Muscle of back (tissue), 11 donors: Measurements from ENCODE around the gene ZNF677. TPM values are rescaled to one million over a fixed set of nuclear protein-coding genes. Genes with fewer than 3 reads are reported as not detected.
"Not testable (repeated sequence)": the region's sequence is repeated elsewhere in the genome, so short reads cannot be mapped to it uniquely, and the experiment has no call there.

Source experiments
- DNase-seq, 3 donors: peaks; one replicate each; pipeline versions ENCODE4 v3.0.0 to v3.0.0-alpha.2; 2013
- polyA plus RNA-seq, 10 donors: library from polyadenylated mRNA; unstranded; fragments of 120-200 nt; gene quantifications; one replicate each; pipeline ENCODE4 v1.2.1, GENCODE V29; 2013; ENCODE audit not compliant: insufficient read length in 10 of 10

Gene ZNF677
- polyA plus RNA-seq, 10 donors = 19.7 to 36.8 (median 27.3) TPM

DNA sequence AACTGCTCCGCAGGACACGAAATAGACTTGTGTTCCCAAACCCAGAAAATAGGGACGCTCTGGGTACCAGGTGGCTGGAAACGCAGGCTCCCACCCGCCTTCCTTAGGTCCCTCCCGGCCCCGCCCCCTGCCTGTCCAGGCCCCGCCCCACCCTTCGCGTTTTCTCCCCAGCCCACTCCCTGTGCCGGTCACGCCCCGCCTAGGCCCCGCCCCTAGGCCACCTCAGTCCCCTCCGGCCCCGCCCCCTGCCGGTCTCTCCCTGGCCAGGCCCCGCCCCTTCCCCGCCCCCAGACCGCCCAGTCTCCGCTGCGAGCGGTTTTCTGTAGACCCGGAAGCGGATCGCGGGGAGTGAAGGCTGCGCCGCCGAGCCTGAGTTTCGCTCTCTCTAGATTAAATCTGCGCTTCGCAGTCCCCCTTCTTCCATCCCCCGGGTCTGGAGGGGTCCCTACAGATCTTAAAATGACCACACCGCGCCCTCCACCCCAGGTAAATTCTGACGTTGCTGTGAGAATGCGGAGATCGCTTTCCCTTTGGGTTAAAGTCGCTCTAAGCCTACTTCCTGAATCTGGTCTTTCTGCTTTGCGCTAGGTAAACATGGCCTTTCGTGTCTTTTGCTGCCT, 57.8 kb downstream of the ZNF677 start:
- peak; percentile 92 to 97 (median 96) for DNase-seq

DNA sequence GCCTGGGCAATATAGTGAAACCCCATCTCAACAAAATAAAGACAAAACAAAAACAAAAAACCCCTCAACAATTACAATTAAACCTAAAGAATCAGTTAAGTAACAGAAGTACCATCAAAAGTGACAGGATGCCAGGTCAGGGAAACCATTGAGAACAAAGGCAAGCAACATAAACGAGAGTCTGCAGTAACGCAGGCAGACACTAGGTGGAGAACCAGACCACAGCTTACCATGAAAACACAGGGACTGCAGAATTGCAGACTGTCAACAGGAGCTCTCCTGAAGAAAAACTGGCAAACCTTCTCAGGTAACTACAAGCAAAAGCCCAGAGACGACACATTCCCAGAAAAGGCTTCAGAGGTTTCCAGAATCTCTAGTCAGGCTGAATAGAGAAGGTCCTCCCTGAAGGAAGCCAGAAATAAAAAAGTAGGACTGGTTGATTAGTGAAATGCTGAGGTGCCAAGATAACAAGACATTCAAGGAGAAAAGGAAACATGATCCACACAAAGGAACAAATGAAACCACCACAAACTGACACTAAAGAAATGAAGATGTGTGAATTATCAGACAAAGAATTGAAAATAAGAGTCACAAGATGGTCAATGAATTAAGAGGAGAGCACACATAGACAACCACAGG, 59.3 kb downstream of the ZNF677 start:
- DNase-seq = peak; percentile 79 to 90 (median 86)

DNA sequence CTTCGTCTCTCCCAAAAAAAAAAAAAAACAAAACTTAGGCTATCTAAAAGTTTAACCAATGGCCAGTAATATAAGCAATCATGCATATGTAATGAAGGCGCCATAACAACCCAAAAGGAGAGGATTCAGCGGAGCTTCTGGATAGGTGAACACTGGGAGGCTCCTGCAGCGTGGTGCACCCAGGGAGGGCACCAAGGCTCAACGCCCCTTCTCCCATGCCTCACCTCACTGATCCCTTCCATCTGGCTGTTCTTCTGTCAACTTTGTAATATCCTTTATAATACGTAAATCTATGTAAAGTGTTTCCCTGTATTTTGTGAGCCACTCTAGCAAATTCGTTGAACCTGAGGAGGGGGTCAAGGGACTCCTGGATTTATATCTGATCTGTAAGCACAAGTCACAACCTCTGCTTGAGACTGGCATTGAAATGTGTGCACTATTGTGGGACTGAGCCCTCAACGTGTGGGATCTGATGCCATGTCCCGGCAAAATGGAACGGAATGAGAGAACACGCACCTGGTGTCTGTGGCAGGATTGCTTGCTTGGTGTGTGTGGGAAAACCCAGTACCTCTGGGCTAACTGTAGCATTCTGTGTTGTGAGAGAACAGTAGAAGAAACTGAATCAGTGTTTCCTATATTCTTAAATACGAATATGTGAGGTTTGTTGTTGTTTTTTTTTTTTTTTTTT, 61.0 kb downstream of the ZNF677 start:
- no peak for DNase-seq

DNA sequence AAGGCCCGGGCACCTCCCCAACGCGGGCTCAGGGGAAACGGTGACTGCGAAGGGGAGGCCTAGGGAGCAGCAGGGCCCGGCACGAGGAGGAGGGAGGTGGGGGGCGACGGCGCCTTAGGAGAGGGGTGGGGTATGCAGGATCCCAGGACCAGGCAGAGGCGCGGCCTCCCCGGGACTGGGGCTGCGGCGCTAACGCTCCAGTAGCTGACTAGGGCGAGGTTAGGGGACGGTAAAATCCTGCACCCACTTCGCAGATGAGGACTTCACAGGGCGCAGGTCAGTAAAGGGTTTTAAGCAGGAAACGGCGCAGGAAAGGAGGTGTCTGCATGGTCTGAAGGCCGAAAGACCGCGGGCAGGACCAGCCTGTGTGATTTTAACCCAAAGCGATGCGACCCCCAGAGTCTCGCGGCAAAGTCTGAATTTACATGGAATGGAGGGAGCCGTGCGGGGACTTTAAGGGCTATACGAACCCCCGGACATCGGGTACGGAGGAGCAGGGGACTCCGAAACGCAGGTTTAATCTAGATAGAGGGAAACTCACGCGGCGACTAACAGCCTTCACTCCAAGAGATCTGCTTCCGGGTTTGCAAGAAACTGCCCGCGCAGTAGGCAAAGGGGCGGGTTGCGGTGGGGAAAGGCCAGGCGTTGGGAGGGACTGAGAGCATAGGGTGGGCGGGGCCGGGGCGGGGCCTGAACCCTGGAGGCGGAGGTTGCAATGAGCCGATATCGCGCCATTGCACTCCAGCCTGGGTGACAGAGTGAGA, 61.7 kb downstream of the ZNF677 start, which contains the start of gene ZNF665:
Gene ZNF665 (minus strand): TSS at position 588 of the 764 bp plus-strand sequence. CDS start 10,460 bp downstream, outside the sequence.
- peak; percentile 81 to 93 (median 88) for DNase-seq

DNA sequence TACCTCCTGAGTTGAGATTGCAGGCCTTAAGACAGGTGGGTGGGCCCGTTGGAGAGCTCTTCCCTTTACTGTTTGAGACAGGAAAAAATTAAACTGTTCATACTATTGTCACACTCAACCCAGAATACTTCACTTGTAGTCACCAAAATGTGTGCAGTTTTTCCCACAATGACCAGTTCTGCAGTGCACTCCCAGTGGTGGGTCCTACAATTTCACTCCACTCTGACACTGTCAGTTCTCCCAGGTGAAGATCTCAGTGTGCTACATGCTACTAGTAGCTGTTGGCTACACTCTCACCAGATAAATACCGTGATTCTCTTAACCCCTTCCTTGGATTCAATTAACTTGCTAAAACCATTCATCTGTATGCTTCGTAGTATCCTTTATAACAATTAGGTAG, 64.4 kb downstream of the ZNF677 start:
- no peak for DNase-seq

DNA sequence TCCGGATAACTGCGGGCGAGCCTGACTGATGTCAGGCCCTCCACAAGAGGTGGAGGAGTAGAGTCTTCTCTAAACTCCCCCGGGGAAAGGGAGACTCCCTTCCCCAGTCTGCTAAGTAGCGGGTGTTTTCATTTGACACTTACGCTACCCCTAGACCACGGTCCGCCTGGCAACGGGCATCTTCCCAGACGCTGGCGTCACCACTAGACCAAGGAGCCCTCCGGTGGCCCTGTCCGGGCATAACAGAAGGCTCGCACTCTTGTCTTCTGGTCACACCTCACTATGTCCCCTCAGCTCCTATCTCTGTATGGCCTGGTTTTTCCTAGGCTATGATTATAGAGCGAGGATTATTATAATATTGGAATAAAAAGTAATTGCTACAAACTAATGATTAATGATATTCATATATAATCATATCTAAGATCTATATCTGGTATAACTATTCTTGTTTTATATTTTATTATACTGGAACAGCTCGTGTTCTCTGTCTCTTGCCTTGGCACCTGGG, 64.9 kb downstream of the ZNF677 start:
- DNase-seq = not testable (repeated sequence)

Other genes with a start within 250 kb of the ZNF677 start
- gene ERVV-1, start 241.0 kb downstream of the ZNF677 start, polyA plus RNA-seq = under 1 TPM in 1 of 10 donors, not detected in 9; 0.25 TPM
- gene ERVV-2, start 210.1 kb downstream of the ZNF677 start, polyA plus RNA-seq = under 1 TPM in 1 of 10 donors, not detected in 9; 0.05 TPM
- 10 to 100 TPM; 12.1 to 31.1 (median 18.5) TPM for gene ZNF160, start 151.5 kb downstream of the ZNF677 start, polyA plus RNA-seq
- gene ZNF415, start 122.0 kb downstream of the ZNF677 start, polyA plus RNA-seq = 10 to 100 TPM in 7 of 10 donors, 1 to 10 TPM in 3; 8.6 to 15.0 (median 11.5) TPM
- 10 to 100 TPM in 1 of 10 donors, 1 to 10 TPM in 9; 4.3 to 10.5 (median 7.6) TPM for gene ZNF347, start 95.8 kb downstream of the ZNF677 start, polyA plus RNA-seq
- gene ZNF665, start 61.5 kb downstream of the ZNF677 start, polyA plus RNA-seq = 1 to 10 TPM; 2.4 to 5.2 (median 4.2) TPM
- gene VN1R2, start 3.4 kb upstream of the ZNF677 start, polyA plus RNA-seq = not detected
- gene VN1R4, start 12.8 kb upstream of the ZNF677 start, polyA plus RNA-seq = not detected
- gene ZNF845, start 78.9 kb upstream of the ZNF677 start, polyA plus RNA-seq = 1 to 10 TPM; 4.3 to 8.0 (median 5.6) TPM
- 1 to 10 TPM; 3.1 to 8.9 (median 5.3) TPM for gene ZNF525, start 110.8 kb upstream of the ZNF677 start, polyA plus RNA-seq
- 10 to 100 TPM in 3 of 10 donors, 1 to 10 TPM in 7; 5.3 to 10.8 (median 9.0) TPM for gene ZNF765, start 140.3 kb upstream of the ZNF677 start, polyA plus RNA-seq
- gene ZNF761, start 177.1 kb upstream of the ZNF677 start, polyA plus RNA-seq = 10 to 100 TPM in 1 of 10 donors, 1 to 10 TPM in 9; 5.2 to 10.8 (median 9.0) TPM
- gene ZNF813, start 212.9 kb upstream of the ZNF677 start, polyA plus RNA-seq = 1 to 10 TPM; 2.0 to 4.2 (median 2.8) TPM